Epithelial cell of prostate (primary cell): ENCODE data around the gene AKAP6.

ENCODE experiments used
- DNase-seq: peaks from one replicate; pipeline ENCODE4 v3.0.0-alpha.2; 2011; ENCODE audit warnings: low read depth, low spot score
- H3K27ac ChIP-seq: fragments of 450-650 bp; 2 replicates; pipeline ENCODE4 v1.5.1; 2017; ENCODE audit warnings: mild to moderate bottlenecking

The AKAP6 gene

GRCh38 chr14:32601906-32602305 lies 272.8 kb downstream of the AKAP6 start:
- no peak for DNase-seq
- H3K27ac ChIP-seq, result no peak overlapping the region

GRCh38 chr14:32602699-32603098 lies 273.6 kb downstream of the AKAP6 start:
- no peak overlapping the region for H3K27ac ChIP-seq
- no peak for DNase-seq

GRCh38 chr14:32603992-32604565 lies 275.0 kb downstream of the AKAP6 start:
- DNase-seq, result no peak

GRCh38 chr14:32606301-32606700 lies 277.2 kb downstream of the AKAP6 start:
- no peak for DNase-seq
- no peak overlapping the region for H3K27ac ChIP-seq

More at GRCh38 chr14:32603992-32604565, 275.0 kb downstream of the AKAP6 start:
- H3K27ac ChIP-seq, result no peak overlapping the region

- no peak for DNase-seq
- H3K27ac ChIP-seq, result no peak overlapping the region
Measured at GRCh38 chr14:32607399-32607798, 278.3 kb downstream of the AKAP6 start.

GRCh38 chr14:32608857-32609256 lies 279.8 kb downstream of the AKAP6 start:
- no peak overlapping the region for H3K27ac ChIP-seq
- DNase-seq, result no peak

GRCh38 chr14:32609388-32609787 lies 280.3 kb downstream of the AKAP6 start:
- no peak for DNase-seq
- H3K27ac ChIP-seq, result no peak overlapping the region

- DNase-seq, result no peak
- no peak overlapping the region for H3K27ac ChIP-seq
Measured at GRCh38 chr14:32611752-32612151, 282.7 kb downstream of the AKAP6 start.

- no peak for DNase-seq
- no peak overlapping the region for H3K27ac ChIP-seq
Measured at GRCh38 chr14:32618991-32619390, 289.9 kb downstream of the AKAP6 start.

- no peak overlapping the region for H3K27ac ChIP-seq
- DNase-seq, result no peak
Measured at GRCh38 chr14:32620303-32620702, 291.2 kb downstream of the AKAP6 start.

- no peak for DNase-seq
- H3K27ac ChIP-seq, result no peak overlapping the region
Measured at GRCh38 chr14:32620724-32621123, 291.6 kb downstream of the AKAP6 start.

GRCh38 chr14:32621585-32621984 lies 292.5 kb downstream of the AKAP6 start:
- DNase-seq, result no peak

GRCh38 chr14:32622742-32623141 lies 293.6 kb downstream of the AKAP6 start:
- no peak overlapping the region for H3K27ac ChIP-seq

More at GRCh38 chr14:32621585-32621984, 292.5 kb downstream of the AKAP6 start:
- H3K27ac ChIP-seq, result no peak overlapping the region

GRCh38 chr14:32623300-32624093 lies 294.4 kb downstream of the AKAP6 start:
- H3K27ac ChIP-seq, result no peak overlapping the region
- DNase-seq, result no peak

More at GRCh38 chr14:32622742-32623141, 293.6 kb downstream of the AKAP6 start:
- no peak for DNase-seq

- no peak for DNase-seq
- no peak overlapping the region for H3K27ac ChIP-seq
Measured at GRCh38 chr14:32625211-32625610, 296.1 kb downstream of the AKAP6 start.

GRCh38 chr14:32627545-32628298 lies 298.6 kb downstream of the AKAP6 start:
- no peak overlapping the region for H3K27ac ChIP-seq
- DNase-seq, result no peak

- no peak for DNase-seq
- no peak overlapping the region for H3K27ac ChIP-seq
Measured at GRCh38 chr14:32629236-32629635, 300.1 kb downstream of the AKAP6 start.

- H3K27ac ChIP-seq, result no peak overlapping the region
- DNase-seq, result no peak
Measured at GRCh38 chr14:32630701-32631100, 301.6 kb downstream of the AKAP6 start.

- H3K27ac ChIP-seq, result no peak overlapping the region
- DNase-seq, result no peak
Measured at GRCh38 chr14:32633224-32633859, 304.2 kb downstream of the AKAP6 start.

GRCh38 chr14:32633930-32634329 lies 304.8 kb downstream of the AKAP6 start:
- H3K27ac ChIP-seq, result no peak overlapping the region
- DNase-seq, result no peak
